Immature natural killer cell (primary cell): ENCODE measurements around the gene ETV3. TPM values are rescaled to one million over a fixed set of nuclear protein-coding genes. Genes with fewer than 3 reads are reported as not detected.
"Not testable (repeated sequence)": the region's sequence is repeated elsewhere in the genome, so short reads cannot be mapped to it uniquely, and the experiment has no call there.

Experiments
- DNase-seq, 3 donors: peaks; one replicate each; pipeline ENCODE4 v3.0.0; 2022; ENCODE audit warnings: mixed read lengths in 1 of 3
- H3K27ac Mint-ChIP-seq, 6 donors: one replicate each; pipeline ENCODE4 v1.8.0; 2020; ENCODE audit warnings: mixed read lengths in 6 of 6, mild to moderate bottlenecking in 5 of 6, inconsistent platforms in 4 of 6, moderate library complexity in 3 of 6
- H3K27me3 Mint-ChIP-seq, 3 donors: one replicate each; pipeline ENCODE4 v1.8.0; 2020 to 2021; ENCODE audit warnings: low read depth in 3 of 3, mild to moderate bottlenecking in 3 of 3, mixed read lengths in 3 of 3, moderate library complexity in 3 of 3, inconsistent platforms in 1 of 3
- H3K36me3 Mint-ChIP-seq, 3 donors: one replicate each; pipeline ENCODE4 v1.8.0; 2020; ENCODE audit warnings: mixed read lengths in 3 of 3, inconsistent platforms in 2 of 3, mild to moderate bottlenecking in 2 of 3
- H3K4me1 Mint-ChIP-seq, 2 donors: one replicate each; pipeline ENCODE4 v1.8.0; 2020; ENCODE audit warnings: inconsistent platforms in 2 of 2, mild to moderate bottlenecking in 2 of 2, mixed read lengths in 2 of 2, moderate library complexity in 1 of 2
- H3K4me3 Mint-ChIP-seq, 5 donors: one replicate each; pipeline ENCODE4 v1.8.0; 2020; ENCODE audit warnings: mild to moderate bottlenecking in 5 of 5, mixed read lengths in 5 of 5, inconsistent platforms in 3 of 5, moderate library complexity in 3 of 5
- H3K9me3 Mint-ChIP-seq, 6 donors: one replicate each; pipeline ENCODE4 v1.8.0; 2020; ENCODE audit warnings: mild to moderate bottlenecking in 6 of 6, mixed read lengths in 6 of 6, inconsistent platforms in 4 of 6, moderate library complexity in 3 of 6
- polyA plus RNA-seq, 3 donors: library from polyadenylated mRNA; unstranded; fragments of 300-500 nt; fragmentation: Illumina TruSeq; gene quantifications; one replicate each; pipeline ENCODE4 v1.2.3, GENCODE V29; 2021

The ETV3 gene
- polyA plus RNA-seq, 3 donors from 2014 or later, result 6.6 to 22.0 (median 20.5) TPM

DNA sequence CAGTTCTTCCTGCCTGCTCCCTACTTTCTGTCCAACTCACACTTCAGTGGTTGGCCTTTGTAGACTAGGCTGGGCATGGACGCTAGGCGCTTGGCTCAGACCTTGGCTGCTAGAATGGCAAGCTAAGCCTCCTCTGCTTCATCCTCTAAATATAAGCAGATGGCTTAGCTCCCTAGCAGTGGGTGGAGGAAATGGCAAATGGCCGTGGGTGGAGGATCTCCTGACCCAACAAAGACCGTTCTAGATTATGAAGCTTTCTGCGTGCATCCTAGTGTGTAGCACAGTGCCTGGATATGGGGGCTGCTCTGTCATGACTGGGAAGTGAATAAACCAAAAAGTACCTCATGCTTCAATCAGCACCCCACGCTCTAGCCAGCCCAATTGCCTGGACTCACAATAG is 28.2 kb downstream of the ETV3 start:
- Mint-ChIP-seq H3K27ac (no peak overlapping the region), H3K9me3 (no peaks in the 10 kb centered on the region), H3K4me1 (no peaks in the 10 kb centered on the region), H3K36me3 (no peaks in the 10 kb centered on the region), H3K27me3 (peaks cover 1 to 13% (median 4%) of the 10 kb centered on the region in 3 donors), H3K4me3 (no peak overlapping the region)
- DNase-seq, result no peak

DNA sequence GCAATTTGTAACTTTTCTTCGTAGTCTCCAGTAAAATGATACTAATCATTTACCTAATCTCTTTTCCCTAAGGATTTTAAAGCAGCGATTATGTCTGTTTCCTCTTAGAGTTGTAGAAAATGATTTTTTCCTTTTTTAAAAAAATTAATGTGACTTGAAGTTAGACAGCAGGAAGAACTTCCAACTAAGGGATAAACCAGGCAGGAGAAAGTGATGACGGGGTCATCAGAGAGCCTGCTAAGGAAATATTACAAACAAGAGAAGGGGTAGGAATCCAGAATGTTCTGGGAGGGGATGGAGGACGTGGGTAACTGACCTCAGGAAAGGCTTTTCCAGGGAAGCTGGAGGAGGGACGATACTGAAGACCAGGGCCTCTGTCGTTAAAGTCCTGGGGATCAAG is 29.7 kb downstream of the ETV3 start:
- Mint-ChIP-seq H3K9me3 (no peaks in the 10 kb centered on the region), H3K27me3 (peaks cover 1 to 13% (median 4%) of the 10 kb centered on the region in 3 donors), H3K4me1 (no peaks in the 10 kb centered on the region), H3K4me3 (no peak overlapping the region), H3K36me3 (peaks cover 0 to 4% (median 0%) of the 10 kb centered on the region in 3 donors), H3K27ac (no peak overlapping the region)
- no peak for DNase-seq

DNA sequence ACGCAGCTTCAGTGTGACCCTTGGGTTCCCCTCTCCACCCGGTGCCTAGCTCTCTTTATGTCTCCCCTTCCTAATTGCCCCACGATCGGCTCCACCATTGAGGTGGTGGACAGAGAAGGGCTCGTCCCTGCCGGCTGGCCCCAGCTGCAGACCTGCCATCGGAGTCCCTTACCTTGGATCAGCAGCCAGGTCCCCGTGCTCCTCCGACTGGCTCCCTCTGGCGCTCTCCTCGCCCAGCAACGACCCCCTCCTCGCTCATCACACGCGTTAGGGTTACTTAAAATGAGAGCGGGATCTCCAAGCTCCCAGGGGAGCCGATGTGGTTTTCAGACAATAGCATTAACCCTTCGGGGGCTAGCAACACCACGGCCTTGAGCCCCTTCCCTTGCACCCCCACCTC is 30.5 kb downstream of the ETV3 start:
- no peaks in the 10 kb centered on the region for H3K9me3 Mint-ChIP-seq
- H3K27ac Mint-ChIP-seq, result no peak overlapping the region
- H3K27me3 Mint-ChIP-seq, result peaks cover 1 to 16% (median 4%) of the 10 kb centered on the region in 3 donors

DNA sequence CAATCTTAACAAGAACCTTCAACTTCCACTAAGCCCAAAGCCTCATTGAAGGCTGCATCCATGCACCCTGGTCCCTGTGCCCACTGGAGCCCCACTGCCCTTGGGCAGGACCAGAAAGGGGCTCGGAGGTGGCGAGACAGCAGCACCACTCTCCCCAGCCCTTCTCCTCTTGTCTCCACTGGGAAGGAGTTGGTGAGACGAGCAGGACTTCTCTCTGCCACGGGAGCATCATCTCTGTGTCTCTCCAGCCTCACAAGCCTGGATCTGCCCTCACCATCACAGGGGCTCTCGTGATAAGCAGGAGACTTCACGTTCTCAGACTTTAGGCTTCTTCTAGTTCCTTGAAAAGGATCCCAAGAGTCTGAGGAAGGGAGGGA is 31.4 kb downstream of the ETV3 start:
- H3K27ac Mint-ChIP-seq, result no peak overlapping the region
- no peaks in the 10 kb centered on the region for H3K4me1 Mint-ChIP-seq
- H3K36me3 Mint-ChIP-seq, result peaks cover 0 to 4% (median 0%) of the 10 kb centered on the region in 3 donors
- no peak overlapping the region for H3K4me3 Mint-ChIP-seq
- no peak for DNase-seq
- peaks cover 1 to 20% (median 3%) of the 10 kb centered on the region in 3 donors for H3K27me3 Mint-ChIP-seq
- H3K9me3 Mint-ChIP-seq, result no peaks in the 10 kb centered on the region

More for the DNA sequence above, 30.5 kb downstream of the ETV3 start:
- Mint-ChIP-seq H3K36me3 (peaks cover 0 to 4% (median 0%) of the 10 kb centered on the region in 3 donors), H3K4me3 (no peak overlapping the region), H3K4me1 (no peaks in the 10 kb centered on the region)
- DNase-seq, result no peak

DNA sequence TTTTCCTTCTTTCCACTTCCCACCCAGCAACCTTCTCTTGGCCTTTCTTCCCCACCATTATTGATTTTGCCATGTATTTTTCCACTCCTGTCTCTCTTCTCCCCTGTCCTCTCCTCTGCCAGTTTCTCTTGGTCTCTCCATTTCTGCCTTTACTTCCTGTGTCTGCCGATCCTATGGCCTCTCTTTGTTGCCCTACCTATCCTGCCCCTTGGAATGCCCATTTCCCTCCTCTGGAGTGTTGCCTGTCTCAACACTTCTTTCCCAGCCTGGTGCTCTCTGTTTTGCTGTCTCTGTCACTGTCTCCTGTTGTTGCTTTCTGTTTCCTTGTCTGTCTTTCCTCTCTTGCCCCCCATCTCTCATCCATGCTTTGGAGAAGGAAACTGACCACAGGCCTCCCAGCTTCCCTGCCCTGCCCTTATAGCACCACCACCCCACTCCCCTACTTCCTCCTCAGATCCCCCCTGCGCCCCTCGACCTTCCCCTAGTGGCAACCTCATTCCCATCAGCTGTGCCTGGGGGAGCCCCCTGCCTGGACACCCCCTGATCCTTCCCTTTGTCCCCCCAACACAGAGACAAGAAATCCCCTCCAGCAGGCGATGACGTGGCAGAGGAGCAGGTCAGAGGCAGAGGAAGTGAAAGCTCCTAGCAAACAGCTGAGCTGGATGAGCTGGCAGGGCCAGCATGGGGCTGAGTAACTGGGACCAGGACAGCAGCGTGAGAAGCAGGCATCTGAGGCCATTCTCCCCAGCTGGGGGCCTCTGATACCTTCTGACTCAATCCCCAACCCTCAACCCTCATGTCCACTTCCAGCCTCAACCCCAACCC is 32.0 kb downstream of the ETV3 start:
- Mint-ChIP-seq H3K4me1 (no peaks in the 10 kb centered on the region), H3K27me3 (peaks cover 1 to 21% (median 3%) of the 10 kb centered on the region in 3 donors), H3K36me3 (peaks cover 0 to 4% (median 0%) of the 10 kb centered on the region in 3 donors), H3K27ac (peak overlapping the region in 2 of 6 donors; percentile 26 to 49), H3K9me3 (no peaks in the 10 kb centered on the region), H3K4me3 (no peak overlapping the region)
- no peak for DNase-seq

DNA sequence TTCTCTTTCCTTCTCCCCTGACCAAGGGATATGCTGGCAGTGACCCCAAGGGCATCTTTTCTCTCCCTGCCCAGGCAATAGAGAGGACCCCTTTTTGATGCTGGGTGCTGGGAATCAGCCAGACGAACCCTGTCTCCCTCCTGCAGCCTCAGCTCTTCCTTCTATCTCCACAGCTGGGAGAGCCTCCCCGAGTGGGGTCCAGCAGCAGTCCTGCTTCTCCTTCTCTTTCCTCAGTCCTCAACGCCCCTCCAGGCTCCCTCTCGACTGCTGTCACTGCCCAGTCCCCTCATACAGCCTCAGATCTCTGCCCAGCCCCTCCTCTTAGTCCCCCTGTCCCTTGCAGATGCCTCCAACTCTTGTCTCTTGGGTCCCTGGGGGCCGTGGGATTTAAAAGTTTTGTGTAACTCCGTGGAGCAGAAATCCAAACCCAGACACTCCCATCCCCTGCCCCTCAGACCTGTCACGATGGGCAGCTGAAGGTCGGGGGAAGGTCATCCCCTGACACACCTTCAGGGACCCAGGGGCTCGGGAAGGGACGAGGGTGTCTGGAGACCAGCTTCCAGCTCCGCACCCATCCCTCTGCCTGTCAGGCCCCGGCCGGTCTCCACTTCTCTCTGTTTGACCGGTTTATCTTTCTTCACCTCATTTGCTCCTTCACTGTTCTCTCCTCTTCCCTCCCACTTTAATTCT is 32.8 kb downstream of the ETV3 start:
- no peaks in the 10 kb centered on the region for H3K4me1 Mint-ChIP-seq
- no peak for DNase-seq
- peaks cover 0 to 4% (median 0%) of the 10 kb centered on the region in 3 donors for H3K36me3 Mint-ChIP-seq
- H3K27me3 Mint-ChIP-seq, result peaks cover 1 to 23% (median 3%) of the 10 kb centered on the region in 3 donors
- H3K9me3 Mint-ChIP-seq, result no peaks in the 10 kb centered on the region
- H3K4me3 Mint-ChIP-seq, result no peak overlapping the region
- H3K27ac Mint-ChIP-seq, result peak overlapping the region in 1 of 6 donors; percentile 49

DNA sequence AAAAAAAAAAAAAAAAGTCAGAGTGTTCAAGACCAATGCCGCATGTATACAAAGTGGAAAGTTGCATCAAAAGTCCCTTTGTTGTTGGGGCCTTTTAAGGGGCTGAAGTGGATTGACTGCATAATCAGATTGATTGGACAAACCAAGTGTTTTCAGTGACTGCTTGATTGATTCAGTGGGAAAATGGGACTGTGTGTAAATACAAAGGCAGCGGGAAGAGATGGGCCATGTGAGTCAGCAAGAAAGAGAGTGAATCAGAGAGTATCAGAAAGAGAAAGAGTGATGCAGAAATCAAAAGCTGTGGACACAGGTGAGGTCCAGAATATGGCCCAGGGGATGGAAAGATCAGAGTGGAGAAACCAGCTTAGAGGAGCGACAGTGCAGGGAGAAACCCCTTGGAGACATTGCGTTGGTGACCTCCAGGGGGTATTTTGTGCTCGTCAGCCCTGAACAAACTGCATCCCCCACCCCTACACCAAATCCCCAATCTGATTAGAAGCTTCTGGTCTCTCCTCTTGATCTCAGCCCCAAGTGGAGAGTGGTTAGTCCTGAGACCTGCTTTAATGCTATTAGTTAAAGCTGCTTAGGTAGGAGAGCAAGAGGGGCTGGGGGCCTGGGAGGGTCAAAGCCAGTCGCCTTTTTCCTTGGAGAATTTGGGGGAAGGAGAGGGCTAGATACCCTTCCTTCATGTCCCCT is 33.4 kb downstream of the ETV3 start:
- no peaks in the 10 kb centered on the region for H3K9me3 Mint-ChIP-seq
- H3K4me3 Mint-ChIP-seq, result no peak overlapping the region
- DNase-seq, result no peak
- peaks cover 1 to 23% (median 3%) of the 10 kb centered on the region in 3 donors for H3K27me3 Mint-ChIP-seq
- no peaks in the 10 kb centered on the region for H3K4me1 Mint-ChIP-seq
- no peak overlapping the region for H3K27ac Mint-ChIP-seq
- peaks cover 0 to 4% (median 0%) of the 10 kb centered on the region in 3 donors for H3K36me3 Mint-ChIP-seq

DNA sequence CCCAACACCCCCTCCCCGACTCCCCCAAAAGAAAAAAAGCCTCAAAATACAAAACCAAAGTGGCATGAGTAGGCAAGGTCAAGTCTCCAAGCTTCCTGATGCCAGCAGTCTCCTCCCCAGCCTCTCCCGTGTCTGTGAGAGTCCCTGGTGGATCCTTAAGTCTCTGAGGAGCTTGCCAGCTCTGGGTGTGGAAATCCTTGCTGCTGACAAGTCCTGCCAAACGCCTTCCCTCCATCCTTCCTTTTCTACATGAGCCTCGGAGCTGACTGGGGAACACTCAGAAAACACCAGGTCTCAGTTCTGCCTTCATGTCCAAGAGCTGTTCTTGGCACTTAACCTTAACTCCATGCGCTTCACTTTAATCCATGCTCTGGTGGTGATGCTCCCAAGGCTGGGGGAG is 34.9 kb downstream of the ETV3 start:
- Mint-ChIP-seq H3K4me1 (no peaks in the 10 kb centered on the region), H3K9me3 (no peaks in the 10 kb centered on the region), H3K4me3 (no peak overlapping the region), H3K36me3 (peaks cover 0 to 4% (median 0%) of the 10 kb centered on the region in 3 donors), H3K27me3 (peaks cover 0 to 17% (median 6%) of the 10 kb centered on the region in 3 donors), H3K27ac (no peak overlapping the region)
- DNase-seq, result no peak

DNA sequence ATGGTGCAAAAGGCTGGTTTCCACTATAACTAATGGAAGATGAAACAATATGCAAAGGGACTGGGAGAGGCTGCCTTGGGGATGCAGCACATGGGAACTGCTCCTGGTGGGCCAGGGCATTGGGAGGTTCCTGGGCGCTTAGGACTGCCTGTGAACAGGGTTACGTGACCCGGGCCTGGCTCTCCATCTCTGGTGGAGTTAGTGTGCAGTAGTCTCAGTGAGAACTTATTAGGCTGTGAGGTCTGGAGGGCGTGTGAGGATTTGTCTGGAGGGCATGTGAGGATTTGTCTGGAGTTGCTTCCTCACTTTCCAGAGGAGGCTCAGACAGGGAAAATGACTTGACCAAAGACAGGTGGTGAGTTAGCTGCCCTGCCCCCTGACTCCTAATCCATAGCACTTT is 37.0 kb downstream of the ETV3 start:
- Mint-ChIP-seq H3K36me3 (peaks cover 0 to 4% (median 0%) of the 10 kb centered on the region in 3 donors), H3K27ac (no peak overlapping the region), H3K4me3 (no peak overlapping the region), H3K9me3 (no peaks in the 10 kb centered on the region), H3K27me3 (peaks cover 0 to 15% (median 9%) of the 10 kb centered on the region in 3 donors), H3K4me1 (no peaks in the 10 kb centered on the region)
- no peak for DNase-seq

DNA sequence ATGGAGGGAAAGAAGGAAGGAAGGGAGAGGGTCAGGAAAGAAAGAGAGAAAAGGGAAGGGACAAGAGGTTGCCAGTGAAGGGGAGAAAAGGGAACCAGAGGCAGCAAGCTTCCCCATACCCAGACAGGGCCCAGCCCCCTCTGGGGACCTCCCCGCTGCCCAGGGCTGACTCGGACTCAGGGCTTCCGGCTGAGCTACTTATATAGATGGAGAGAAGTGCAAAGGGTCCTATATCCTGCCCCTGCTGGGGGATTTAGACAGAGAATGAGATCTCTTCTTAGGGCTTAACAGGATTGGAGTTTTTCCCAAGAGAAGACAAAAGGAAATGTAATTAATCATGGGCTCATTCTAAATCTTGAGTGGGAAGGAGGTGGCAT is 38.6 kb downstream of the ETV3 start, which contains the start of gene ETV3L:
Gene ETV3L, minus strand, starts transcription at position 176 of the 377 bp plus-strand sequence. CDS start 285 bp downstream, outside the sequence.
- H3K4me3 Mint-ChIP-seq, result no peak within 1 kb of the TSS
- H3K9me3 Mint-ChIP-seq, result no peaks in the 10 kb centered on the region
- peaks cover 0 to 1% (median 0%) of the 10 kb centered on the region in 3 donors for H3K36me3 Mint-ChIP-seq
- H3K27me3 Mint-ChIP-seq, result peaks cover 0 to 13% (median 6%) of the 10 kb centered on the region in 3 donors
- no peaks in the 10 kb centered on the region for H3K4me1 Mint-ChIP-seq
- H3K27ac Mint-ChIP-seq, result no peak within 1 kb of the TSS
- no peak for DNase-seq

DNA sequence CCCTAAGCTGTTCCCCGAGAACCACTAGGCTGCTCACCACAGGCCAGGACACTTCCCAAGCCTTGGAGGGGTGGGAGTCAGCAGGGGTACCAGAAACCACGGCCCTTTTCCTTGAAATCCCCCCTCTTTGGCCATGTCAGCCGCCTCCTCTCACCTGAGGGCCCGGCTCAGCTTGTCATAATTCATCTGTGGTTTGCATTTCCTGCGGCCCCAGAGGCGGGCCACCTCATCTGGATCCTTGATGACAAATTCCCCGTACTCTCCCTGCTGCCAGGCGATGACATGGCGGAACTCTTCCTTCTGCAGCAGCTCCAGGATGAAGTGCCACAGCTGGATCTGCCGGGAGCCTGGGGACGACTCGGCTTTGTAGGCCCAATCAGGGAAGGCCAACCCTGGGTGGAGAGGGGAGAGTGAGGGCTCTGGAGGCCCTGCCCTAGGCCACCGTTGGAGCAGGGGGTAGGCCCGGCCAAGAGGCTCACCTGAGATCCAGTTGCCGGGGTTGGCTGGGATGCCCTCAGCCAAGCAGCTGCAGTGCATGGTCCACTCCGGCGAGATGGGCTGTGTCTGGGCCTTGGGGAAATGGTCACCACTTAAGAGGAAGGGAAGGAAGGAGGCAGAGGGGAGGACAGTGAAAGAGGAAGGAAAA is 39.1 kb downstream of the ETV3 start:
- not testable (repeated sequence) for H3K4me1 Mint-ChIP-seq, H3K4me3 Mint-ChIP-seq, H3K9me3 Mint-ChIP-seq, DNase-seq, H3K27ac Mint-ChIP-seq, H3K36me3 Mint-ChIP-seq
- H3K27me3 Mint-ChIP-seq, result peaks cover 0 to 12% (median 6%) of the 10 kb centered on the region in 3 donors

DNA sequence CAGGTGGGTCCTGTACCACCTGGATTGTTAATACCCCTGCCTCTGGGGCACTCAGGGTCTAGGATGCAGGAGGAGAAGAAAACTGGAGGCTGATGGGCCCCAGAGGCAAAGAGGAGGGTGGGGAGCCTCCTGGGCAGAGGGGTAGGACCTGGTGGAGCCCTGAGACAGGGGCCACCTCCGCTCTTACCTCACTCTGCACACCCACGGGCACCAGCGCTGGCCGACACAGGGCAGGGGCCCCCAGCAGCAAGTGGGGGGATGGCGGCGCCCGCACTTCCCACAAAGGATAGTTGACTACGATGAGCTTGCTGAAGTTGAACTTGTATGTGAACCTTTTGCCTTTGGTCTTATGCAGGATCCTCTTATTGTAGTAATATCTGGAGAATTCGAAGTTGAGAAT is 39.7 kb downstream of the ETV3 start:
- no peak for DNase-seq
- no peak overlapping the region for H3K27ac Mint-ChIP-seq

DNA sequence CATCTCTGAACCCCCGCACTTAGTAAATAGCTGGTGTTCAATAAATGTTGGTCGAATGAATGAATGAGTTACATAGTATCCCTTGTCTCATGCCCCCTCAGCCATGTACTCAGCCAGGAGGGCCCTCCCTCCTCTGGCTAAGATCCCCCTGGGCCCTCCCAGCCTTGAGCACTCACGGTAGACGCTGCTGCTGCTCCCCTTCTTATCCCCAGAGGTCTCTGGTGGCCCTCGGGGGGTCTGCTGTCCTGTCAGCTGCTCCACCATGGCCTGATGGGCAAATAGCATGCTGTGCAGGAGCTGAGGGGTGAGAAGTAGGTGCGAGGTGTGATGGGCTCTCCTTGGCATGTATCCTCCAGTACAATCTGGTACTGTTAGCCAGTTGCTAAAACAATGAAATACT is 40.5 kb downstream of the ETV3 start:
- H3K4me1 Mint-ChIP-seq, result no peaks in the 10 kb centered on the region
- no peak for DNase-seq
- H3K27ac Mint-ChIP-seq, result no peak overlapping the region
- no peaks in the 10 kb centered on the region for H3K36me3 Mint-ChIP-seq
- peaks cover 0 to 9% (median 9%) of the 10 kb centered on the region in 3 donors for H3K27me3 Mint-ChIP-seq
- no peak overlapping the region for H3K4me3 Mint-ChIP-seq
- no peaks in the 10 kb centered on the region for H3K9me3 Mint-ChIP-seq

More for the DNA sequence above, 39.7 kb downstream of the ETV3 start:
- Mint-ChIP-seq H3K4me1 (no peaks in the 10 kb centered on the region), H3K36me3 (no peaks in the 10 kb centered on the region), H3K27me3 (peaks cover 0 to 12% (median 6%) of the 10 kb centered on the region in 3 donors), H3K4me3 (no peak overlapping the region), H3K9me3 (no peaks in the 10 kb centered on the region)
